HepG2 (cell line): ENCODE measurements around the gene EIF5B. TPM values are rescaled to one million over a fixed set of nuclear protein-coding genes. Genes with fewer than 3 reads are reported as not detected.
A peak's percentile ranks its signal among the peaks of the same experiment; 100 is the strongest.

Experiments
- CHD2 ChIP-seq: IDR thresholded peaks from 2 replicates; pipeline ENCODE4 v1.6.1; 2011; ENCODE audit warnings: low read depth, low read length, improper control_type of control experiment
- FOSL2 ChIP-seq: sonication (generic); formaldehyde crosslinking; IDR thresholded peaks from 2 replicates; pipeline ENCODE4 v1.4.0; 2020; ENCODE audit warnings: missing genetic modification reagents
- HDAC1 ChIP-seq: sonication (generic); formaldehyde crosslinking; IDR thresholded peaks from 2 replicates; pipeline ENCODE4 v1.5.1; 2020; ENCODE audit warnings: mild to moderate bottlenecking, missing genetic modification reagents
- KDM4B ChIP-seq: sonication (generic); formaldehyde crosslinking; IDR thresholded peaks from 2 replicates; pipeline ENCODE4 v1.4.0; 2020; ENCODE audit warnings: missing genetic modification reagents
- MIXL1 ChIP-seq: IDR thresholded peaks from 2 replicates; pipeline ENCODE4 v1.6.1; 2016
- NFE2L2 ChIP-seq: fragments of 150-350 bp; IDR thresholded peaks from 2 replicates; pipeline ENCODE4 v1.6.1; 2014; ENCODE audit warnings: low read length
- NFRKB ChIP-seq: fragments of 450-650 bp; IDR thresholded peaks from 2 replicates; pipeline ENCODE4 v1.6.1; 2017
- PHF5A ChIP-seq: IDR thresholded peaks from one replicate; pipeline ENCODE4 v1.6.1; 2018; ENCODE audit warnings: low read depth, missing genetic modification reagents; ENCODE audit not compliant: unreplicated experiment
- RXRA ChIP-seq: sonication (generic); formaldehyde crosslinking; IDR thresholded peaks from 2 replicates; pipeline ENCODE4 v1.5.1; 2020; ENCODE audit warnings: missing genetic modification reagents
- SRF ChIP-seq: IDR thresholded peaks from 2 replicates; pipeline ENCODE4 v1.6.1; 2011; ENCODE audit warnings: mild to moderate bottlenecking, low read depth, low read length, moderate library complexity
- TEAD2 ChIP-seq: sonication (generic); formaldehyde crosslinking; IDR thresholded peaks from 2 replicates; pipeline ENCODE4 v1.9.0; 2021; ENCODE audit warnings: missing genetic modification reagents
- YY1 ChIP-seq: IDR thresholded peaks from 2 replicates; pipeline ENCODE4 v1.6.1; 2011; ENCODE audit warnings: low read length, low read depth, moderate library complexity, mild to moderate bottlenecking; ENCODE audit not compliant: insufficient read depth, insufficient replicate concordance
- ZC3H4 ChIP-seq: sonication (generic); formaldehyde crosslinking; IDR thresholded peaks from 2 replicates; pipeline ENCODE4 v1.4.0; 2020; ENCODE audit warnings: missing genetic modification reagents, borderline replicate concordance
- ZFAT ChIP-seq: sonication (generic); formaldehyde crosslinking; conservative IDR thresholded peaks from 2 replicates; pipeline ENCODE4 v1.8.1; 2023; ENCODE audit warnings: missing genetic modification reagents, inconsistent platforms
- ZNF33A ChIP-seq: sonication (generic); formaldehyde crosslinking; IDR thresholded peaks from 2 replicates; pipeline ENCODE4 v1.5.1; 2020; ENCODE audit warnings: missing genetic modification reagents, mild to moderate bottlenecking, moderate library complexity, borderline replicate concordance
- ZNF644 ChIP-seq: IDR thresholded peaks from 2 replicates; pipeline ENCODE4 v1.6.1; 2016; ENCODE audit warnings: low read depth
- ZNF781 ChIP-seq: sonication (generic); formaldehyde crosslinking; IDR thresholded peaks from 2 replicates; pipeline ENCODE4 v1.5.1; 2020; ENCODE audit warnings: borderline replicate concordance, mild to moderate bottlenecking, missing genetic modification reagents; ENCODE audit errors: not compliant biosample characterization
- polyA plus RNA-seq, 8 experiments: library from polyadenylated mRNA; depleted of rRNA in 3 of 8; stranded (reverse) in 7 of 8; unstranded in 1 of 8; fragments of >200 nt; fragmentation: Illumina TruSeq in 4 of 8; extraction: Trizol in 4 of 8; gene quantifications; 2 replicates each; pipeline versions ENCODE4 v1.2.1 to v1.2.3, GENCODE V29; 2011 to 2016; ENCODE audit warnings: low read depth in 4 of 8, missing spikeins in 1 of 8, mixed read lengths in 1 of 8; ENCODE audit not compliant: insufficient read depth in 1 of 8
- total RNA-seq, 5 experiments: library from RNA; depleted of rRNA; stranded (reverse); fragments of >200 nt; fragmentation: Illumina TruSeq; extraction: Trizol; gene quantifications; 2 replicates each; pipeline ENCODE4 v1.2.3, GENCODE V29; 2016; ENCODE audit warnings: low read depth in 1 of 5
- TF ChIP-seq, protein P1 (sequence below): sonication (generic); formaldehyde crosslinking; IDR thresholded peaks from 2 replicates; pipeline ENCODE4 v1.5.0; 2020; ENCODE audit warnings: mild to moderate bottlenecking, missing genetic modification reagents
- TF ChIP-seq, protein P2 (sequence below): sonication (generic); formaldehyde crosslinking; IDR thresholded peaks from 2 replicates; pipeline ENCODE4 v1.5.1; 2020; ENCODE audit warnings: missing genetic modification reagents, mild to moderate bottlenecking, borderline replicate concordance
- TF ChIP-seq, protein P3 (sequence below): sonication (generic); formaldehyde crosslinking; IDR thresholded peaks from 2 replicates; pipeline ENCODE4 v1.8.1; 2023; ENCODE audit warnings: missing genetic modification reagents, inconsistent platforms, borderline replicate concordance
- TF ChIP-seq, protein P4 (sequence below): sonication (generic); formaldehyde crosslinking; IDR thresholded peaks from 2 replicates; pipeline ENCODE4; 2020; ENCODE audit warnings: missing genetic modification reagents, mild to moderate bottlenecking, borderline replicate concordance

Gene EIF5B
- total and polyA plus RNA-seq, 2 of the 13 experiments (the other 11 are each of a cell fraction or from before 2014, with no cell fraction given), result 8.8 to 32.1 TPM

DNA sequence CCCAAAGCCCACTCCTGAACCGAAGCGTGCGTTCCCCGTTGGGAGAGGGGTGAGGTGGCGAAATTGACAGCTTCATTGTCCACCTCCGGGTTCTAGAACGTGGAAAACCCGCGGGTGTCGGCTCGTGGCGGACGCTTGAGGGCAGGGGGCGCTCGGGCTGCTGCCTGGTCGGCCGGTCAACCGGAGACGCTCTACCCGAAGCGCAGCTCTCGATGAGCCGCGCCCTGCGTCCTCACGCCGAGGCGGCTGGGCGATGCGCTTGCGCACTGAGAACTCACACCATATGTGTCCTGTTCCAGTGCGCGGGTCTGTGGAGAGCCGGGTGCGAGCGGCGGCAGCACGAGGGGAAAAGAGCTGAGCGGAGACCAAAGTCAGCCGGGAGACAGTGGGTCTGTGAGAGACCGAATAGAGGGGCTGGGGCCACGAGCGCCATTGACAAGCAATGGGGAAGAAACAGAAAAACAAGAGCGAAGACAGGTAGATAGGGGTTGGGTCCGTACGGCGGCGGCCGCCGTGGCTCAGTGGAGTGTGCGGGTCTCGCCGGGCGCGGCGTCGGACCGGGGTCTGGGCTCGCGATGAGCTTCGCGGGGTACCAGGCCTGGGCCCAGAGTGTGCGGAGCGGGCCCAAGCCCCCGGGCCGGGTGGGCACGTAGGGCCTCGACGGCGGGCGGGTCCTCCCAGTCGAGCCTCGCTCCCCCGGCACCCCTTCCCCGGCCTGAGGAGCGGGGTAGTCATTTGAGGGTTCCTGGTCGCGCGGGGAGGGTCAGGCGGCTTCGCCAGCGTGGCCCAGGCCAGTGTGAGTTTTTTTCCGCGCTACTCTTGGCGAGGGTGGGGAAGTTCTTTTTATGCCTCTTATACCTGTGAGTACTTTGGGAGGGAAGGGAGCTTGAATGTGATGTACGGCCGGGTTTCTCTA, at the start of gene EIF5B (continued):
- TF ChIP-seq, protein P1, sequence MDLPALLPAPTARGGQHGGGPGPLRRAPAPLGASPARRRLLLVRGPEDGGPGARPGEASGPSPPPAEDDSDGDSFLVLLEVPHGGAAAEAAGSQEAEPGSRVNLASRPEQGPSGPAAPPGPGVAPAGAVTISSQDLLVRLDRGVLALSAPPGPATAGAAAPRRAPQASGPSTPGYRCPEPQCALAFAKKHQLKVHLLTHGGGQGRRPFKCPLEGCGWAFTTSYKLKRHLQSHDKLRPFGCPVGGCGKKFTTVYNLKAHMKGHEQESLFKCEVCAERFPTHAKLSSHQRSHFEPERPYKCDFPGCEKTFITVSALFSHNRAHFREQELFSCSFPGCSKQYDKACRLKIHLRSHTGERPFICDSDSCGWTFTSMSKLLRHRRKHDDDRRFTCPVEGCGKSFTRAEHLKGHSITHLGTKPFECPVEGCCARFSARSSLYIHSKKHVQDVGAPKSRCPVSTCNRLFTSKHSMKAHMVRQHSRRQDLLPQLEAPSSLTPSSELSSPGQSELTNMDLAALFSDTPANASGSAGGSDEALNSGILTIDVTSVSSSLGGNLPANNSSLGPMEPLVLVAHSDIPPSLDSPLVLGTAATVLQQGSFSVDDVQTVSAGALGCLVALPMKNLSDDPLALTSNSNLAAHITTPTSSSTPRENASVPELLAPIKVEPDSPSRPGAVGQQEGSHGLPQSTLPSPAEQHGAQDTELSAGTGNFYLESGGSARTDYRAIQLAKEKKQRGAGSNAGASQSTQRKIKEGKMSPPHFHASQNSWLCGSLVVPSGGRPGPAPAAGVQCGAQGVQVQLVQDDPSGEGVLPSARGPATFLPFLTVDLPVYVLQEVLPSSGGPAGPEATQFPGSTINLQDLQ (CRISPR knock-in tag), result no peak; the same call in 1 of the 2 replicates
- TF ChIP-seq KDM4B (CRISPR knock-in tag) (peak; percentile 88), ZFAT (CRISPR knock-in tag) (no peak), PHF5A (CRISPR knock-in tag) (no peak), ZNF781 (CRISPR knock-in tag) (peak; percentile 72), TEAD2 (CRISPR knock-in tag) (no peak), ZC3H4 (CRISPR knock-in tag) (no peak), MIXL1 (peak; percentile 55; the same call in 1 of the 2 replicates), NFE2L2 (peak; percentile 3; the same call in 1 of the 2 replicates), NFRKB (no peak), YY1 (peak; percentile 75), ZNF644 (peak; percentile 51; the same call in 1 of the 2 replicates), HDAC1 (CRISPR knock-in tag) (peak; percentile 95), FOSL2 (peak; percentile 68), SRF (peak; percentile 72), RXRA (CRISPR knock-in tag) (peak; percentile 75), CHD2 (no peak), ZNF33A (CRISPR knock-in tag) (peak; percentile 97; the same call in 1 of the 2 replicates)
- TF ChIP-seq, protein P2, sequence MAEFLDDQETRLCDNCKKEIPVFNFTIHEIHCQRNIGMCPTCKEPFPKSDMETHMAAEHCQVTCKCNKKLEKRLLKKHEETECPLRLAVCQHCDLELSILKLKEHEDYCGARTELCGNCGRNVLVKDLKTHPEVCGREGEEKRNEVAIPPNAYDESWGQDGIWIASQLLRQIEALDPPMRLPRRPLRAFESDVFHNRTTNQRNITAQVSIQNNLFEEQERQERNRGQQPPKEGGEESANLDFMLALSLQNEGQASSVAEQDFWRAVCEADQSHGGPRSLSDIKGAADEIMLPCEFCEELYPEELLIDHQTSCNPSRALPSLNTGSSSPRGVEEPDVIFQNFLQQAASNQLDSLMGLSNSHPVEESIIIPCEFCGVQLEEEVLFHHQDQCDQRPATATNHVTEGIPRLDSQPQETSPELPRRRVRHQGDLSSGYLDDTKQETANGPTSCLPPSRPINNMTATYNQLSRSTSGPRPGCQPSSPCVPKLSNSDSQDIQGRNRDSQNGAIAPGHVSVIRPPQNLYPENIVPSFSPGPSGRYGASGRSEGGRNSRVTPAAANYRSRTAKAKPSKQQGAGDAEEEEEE (CRISPR knock-in tag), result no peak
- TF ChIP-seq, protein P3, sequence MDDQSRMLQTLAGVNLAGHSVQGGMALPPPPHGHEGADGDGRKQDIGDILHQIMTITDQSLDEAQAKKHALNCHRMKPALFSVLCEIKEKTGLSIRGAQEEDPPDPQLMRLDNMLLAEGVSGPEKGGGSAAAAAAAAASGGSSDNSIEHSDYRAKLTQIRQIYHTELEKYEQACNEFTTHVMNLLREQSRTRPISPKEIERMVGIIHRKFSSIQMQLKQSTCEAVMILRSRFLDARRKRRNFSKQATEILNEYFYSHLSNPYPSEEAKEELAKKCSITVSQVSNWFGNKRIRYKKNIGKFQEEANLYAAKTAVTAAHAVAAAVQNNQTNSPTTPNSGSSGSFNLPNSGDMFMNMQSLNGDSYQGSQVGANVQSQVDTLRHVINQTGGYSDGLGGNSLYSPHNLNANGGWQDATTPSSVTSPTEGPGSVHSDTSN (CRISPR knock-in tag), result 0 out of 2 replicates have a peak, but pooled peaks have one; percentile 47
- TF ChIP-seq, protein P4, sequence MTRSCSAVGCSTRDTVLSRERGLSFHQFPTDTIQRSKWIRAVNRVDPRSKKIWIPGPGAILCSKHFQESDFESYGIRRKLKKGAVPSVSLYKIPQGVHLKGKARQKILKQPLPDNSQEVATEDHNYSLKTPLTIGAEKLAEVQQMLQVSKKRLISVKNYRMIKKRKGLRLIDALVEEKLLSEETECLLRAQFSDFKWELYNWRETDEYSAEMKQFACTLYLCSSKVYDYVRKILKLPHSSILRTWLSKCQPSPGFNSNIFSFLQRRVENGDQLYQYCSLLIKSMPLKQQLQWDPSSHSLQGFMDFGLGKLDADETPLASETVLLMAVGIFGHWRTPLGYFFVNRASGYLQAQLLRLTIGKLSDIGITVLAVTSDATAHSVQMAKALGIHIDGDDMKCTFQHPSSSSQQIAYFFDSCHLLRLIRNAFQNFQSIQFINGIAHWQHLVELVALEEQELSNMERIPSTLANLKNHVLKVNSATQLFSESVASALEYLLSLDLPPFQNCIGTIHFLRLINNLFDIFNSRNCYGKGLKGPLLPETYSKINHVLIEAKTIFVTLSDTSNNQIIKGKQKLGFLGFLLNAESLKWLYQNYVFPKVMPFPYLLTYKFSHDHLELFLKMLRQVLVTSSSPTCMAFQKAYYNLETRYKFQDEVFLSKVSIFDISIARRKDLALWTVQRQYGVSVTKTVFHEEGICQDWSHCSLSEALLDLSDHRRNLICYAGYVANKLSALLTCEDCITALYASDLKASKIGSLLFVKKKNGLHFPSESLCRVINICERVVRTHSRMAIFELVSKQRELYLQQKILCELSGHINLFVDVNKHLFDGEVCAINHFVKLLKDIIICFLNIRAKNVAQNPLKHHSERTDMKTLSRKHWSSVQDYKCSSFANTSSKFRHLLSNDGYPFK (CRISPR knock-in tag), result 0 out of 2 replicates have a peak, but pooled peaks have one; percentile 50
